DOHH2 (cell line): ENCODE data around the gene ZBTB7A.
A peak's percentile ranks its signal among the peaks of the same experiment; 100 is the strongest.

ENCODE experiments used
- H3F3A ChIP-seq: fragments of 200-600 bp; sonication (generic), shearing (Covaris generic); 2 replicates; pipeline ENCODE4 v1.6.0; 2016; ENCODE audit warnings: antibody characterized with exemption, mild to moderate bottlenecking; ENCODE audit not compliant: control insufficient read depth, insufficient read depth
- H3K27ac ChIP-seq: fragments of 200-600 bp; sonication (generic); 2 replicates; pipeline ENCODE4 v1.5.1; 2014; ENCODE audit warnings: low read depth, mild to moderate bottlenecking, low read length, moderate library complexity
- H3K27me3 ChIP-seq: fragments of 200-600 bp; sonication (generic); 2 replicates; pipeline ENCODE4 v1.6.1; 2014; ENCODE audit warnings: mild to moderate bottlenecking, low read length, mixed read lengths; ENCODE audit not compliant: control insufficient read depth
- H3K36me3 ChIP-seq: fragments of 200-600 bp; sonication (generic); 2 replicates; pipeline ENCODE4 v1.6.1; 2014; ENCODE audit warnings: mild to moderate bottlenecking, low read length, moderate library complexity, mixed read lengths; ENCODE audit not compliant: control insufficient read depth
- H3K4me1 ChIP-seq: fragments of 200-600 bp; sonication (generic); 2 replicates; pipeline ENCODE4 v1.6.1; 2014; ENCODE audit warnings: mild to moderate bottlenecking, low read length, mixed read lengths; ENCODE audit not compliant: control insufficient read depth
- H3K4me2 ChIP-seq: fragments of 200-600 bp; sonication (generic); 2 replicates; pipeline ENCODE4 v1.6.0; 2014; ENCODE audit warnings: mild to moderate bottlenecking, low read length, moderate library complexity
- H3K4me3 ChIP-seq: fragments of 200-600 bp; sonication (generic); 2 replicates; pipeline ENCODE4 v1.5.1; 2014; ENCODE audit warnings: mild to moderate bottlenecking, low read length, mixed read lengths
- H3K79me2 ChIP-seq: fragments of 200-600 bp; sonication (generic); 2 replicates; pipeline ENCODE4 v1.6.1; 2014; ENCODE audit warnings: mild to moderate bottlenecking, low read length, mixed read lengths; ENCODE audit not compliant: control insufficient read depth
- H3K9me2 ChIP-seq: fragments of 200-600 bp; sonication (generic); replicated peaks from 2 replicates; pipeline ENCODE4 v1.6.1; 2014; ENCODE audit warnings: mild to moderate bottlenecking, low read length, mixed read lengths; ENCODE audit not compliant: control insufficient read depth
- H3K9me3 ChIP-seq: fragments of 200-600 bp; sonication (generic); 2 replicates; pipeline ENCODE4 v1.6.1; 2014; ENCODE audit warnings: antibody characterized with exemption, low read length, mixed read lengths; ENCODE audit not compliant: control insufficient read depth, insufficient read depth
- H4K20me1 ChIP-seq: fragments of 200-600 bp; sonication (generic); 2 replicates; pipeline ENCODE4 v1.6.0; 2014; ENCODE audit warnings: low read depth, mild to moderate bottlenecking, antibody characterized with exemption, low read length, moderate library complexity; ENCODE audit not compliant: control insufficient read depth, insufficient read depth
- CTCF ChIP-seq: fragments of 200-600 bp; sonication (generic); IDR thresholded peaks from one replicate; pipeline ENCODE4 v1.5.1; 2014; ENCODE audit warnings: antibody characterized with exemption, mild to moderate bottlenecking, low read depth, low read length; ENCODE audit not compliant: poor library complexity, severe bottlenecking
- EZH2phosphoT487 ChIP-seq: fragments of 200-600 bp; sonication (generic); IDR thresholded peaks from 2 replicates; pipeline ENCODE4 v1.6.1; 2017; ENCODE audit warnings: borderline replicate concordance, mild to moderate bottlenecking, antibody characterized with exemption, low read length, moderate library complexity, mixed read lengths

The ZBTB7A gene

GRCh38 chr19:4066682-4067395 is at the start of gene ZBTB7A:
Gene ZBTB7A, minus strand, starts transcription at chr19:4066899. Its CDS starts 11,667 bp downstream, at chr19:4055232.
- Histone ChIP-seq H3K4me1 (peaks cover 42% of the 10 kb centered on the region), H3K36me3 (peaks cover 34% of the 10 kb centered on the region), H3F3A (peaks cover 8% of the 10 kb centered on the region), H3K9me3 (no peaks in the 10 kb centered on the region), H3K27ac (peak within 1 kb of the TSS; percentile 76), H3K79me2 (peaks cover 40% of the 10 kb centered on the region), H3K4me3 (peak within 1 kb of the TSS; percentile 86), H3K9me2 (no peaks in the 10 kb centered on the region), H3K27me3 (no peaks in the 10 kb centered on the region), H3K4me2 (peak within 1 kb of the TSS; percentile 95), H4K20me1 (peaks cover 25% of the 10 kb centered on the region)
- TF ChIP-seq EZH2phosphoT487, result no peak
- TF ChIP-seq CTCF, result no peak

- Histone ChIP-seq H3K9me3 (no peaks in the 10 kb centered on the region), H3K27ac (peak overlapping the region; percentile 71), H3F3A (peaks cover 8% of the 10 kb centered on the region; the same call in 1 of the 2 replicates), H3K27me3 (no peaks in the 10 kb centered on the region), H3K4me2 (peak overlapping the region; percentile 97), H3K79me2 (peaks cover 63% of the 10 kb centered on the region), H3K36me3 (peaks cover 63% of the 10 kb centered on the region), H3K4me1 (peaks cover 44% of the 10 kb centered on the region), H4K20me1 (peaks cover 3% of the 10 kb centered on the region; the same call in 1 of the 2 replicates), H3K9me2 (no peaks in the 10 kb centered on the region), H3K4me3 (peak overlapping the region; percentile 71)
- TF ChIP-seq EZH2phosphoT487 (no peak), CTCF (no peak)
Measured at GRCh38 chr19:4115818-4116385, 49.2 kb upstream of the ZBTB7A start.

DNA sequence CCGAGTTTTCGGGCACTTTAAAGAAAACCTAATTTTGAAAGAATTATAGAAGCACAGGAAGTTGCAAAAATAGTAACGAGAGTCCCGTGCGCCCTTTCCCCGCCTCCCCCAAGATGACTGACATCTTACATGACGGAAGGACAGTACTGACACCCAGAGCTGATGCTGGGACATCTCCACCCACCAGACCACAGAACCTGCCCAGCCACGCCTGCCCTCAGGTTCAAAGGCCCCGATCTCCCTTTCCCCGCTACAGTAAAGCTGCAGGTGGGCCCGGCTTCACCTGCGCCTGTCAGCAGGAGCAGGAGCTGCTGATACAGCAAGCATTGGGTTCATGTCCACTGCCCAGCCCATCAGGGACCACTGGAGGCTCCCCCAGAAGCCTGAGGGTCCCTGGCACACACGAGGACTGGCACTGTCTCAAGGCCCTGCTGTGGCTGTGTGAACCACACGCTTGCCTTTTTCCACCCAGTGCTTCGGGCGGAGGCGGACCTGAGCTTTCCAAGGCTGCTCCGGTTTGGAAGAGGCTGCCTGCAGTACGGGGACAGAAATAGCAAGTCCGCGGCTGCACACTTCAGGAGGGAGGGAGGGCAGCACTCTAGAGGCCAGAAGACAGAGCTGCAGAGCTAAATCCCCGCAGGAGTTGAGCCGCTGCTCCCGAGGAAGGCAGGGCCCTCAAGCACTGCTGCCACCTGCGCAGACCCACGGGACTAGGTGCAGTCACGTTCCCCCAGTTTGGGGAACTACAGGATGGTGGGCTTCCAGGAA is 48.5 kb upstream of the ZBTB7A start:
- Histone ChIP-seq H3K27me3 (no peaks in the 10 kb centered on the region), H3K79me2 (peaks cover 59% of the 10 kb centered on the region), H3K4me1 (peaks cover 51% of the 10 kb centered on the region), H3K9me2 (no peaks in the 10 kb centered on the region), H3K9me3 (no peaks in the 10 kb centered on the region), H3K4me3 (peak overlapping the region; percentile 71), H4K20me1 (peaks cover 3% of the 10 kb centered on the region; the same call in 1 of the 2 replicates), H3K27ac (peak overlapping the region; percentile 71), H3K4me2 (peak overlapping the region; percentile 97), H3F3A (peaks cover 10% of the 10 kb centered on the region; the same call in 1 of the 2 replicates), H3K36me3 (peaks cover 65% of the 10 kb centered on the region)
- TF ChIP-seq CTCF (peak; percentile 40), EZH2phosphoT487 (no peak)
